Cortex of kidney (tissue), 1 donor: ENCODE data around the gene GPR108.

ENCODE experiments used
- DNase-seq: peaks from one replicate; lab custom pipeline; 2025; lab: John Stamatoyannopoulos, UW

The GPR108 gene

GRCh38 chr19:6737873-6738786, 750 bp upstream of the GPR108 start:
- no peak for DNase-seq

- no peak for DNase-seq
Observed at GRCh38 chr19:6736917-6737283, 480 bp downstream of the GPR108 start.

DNA sequence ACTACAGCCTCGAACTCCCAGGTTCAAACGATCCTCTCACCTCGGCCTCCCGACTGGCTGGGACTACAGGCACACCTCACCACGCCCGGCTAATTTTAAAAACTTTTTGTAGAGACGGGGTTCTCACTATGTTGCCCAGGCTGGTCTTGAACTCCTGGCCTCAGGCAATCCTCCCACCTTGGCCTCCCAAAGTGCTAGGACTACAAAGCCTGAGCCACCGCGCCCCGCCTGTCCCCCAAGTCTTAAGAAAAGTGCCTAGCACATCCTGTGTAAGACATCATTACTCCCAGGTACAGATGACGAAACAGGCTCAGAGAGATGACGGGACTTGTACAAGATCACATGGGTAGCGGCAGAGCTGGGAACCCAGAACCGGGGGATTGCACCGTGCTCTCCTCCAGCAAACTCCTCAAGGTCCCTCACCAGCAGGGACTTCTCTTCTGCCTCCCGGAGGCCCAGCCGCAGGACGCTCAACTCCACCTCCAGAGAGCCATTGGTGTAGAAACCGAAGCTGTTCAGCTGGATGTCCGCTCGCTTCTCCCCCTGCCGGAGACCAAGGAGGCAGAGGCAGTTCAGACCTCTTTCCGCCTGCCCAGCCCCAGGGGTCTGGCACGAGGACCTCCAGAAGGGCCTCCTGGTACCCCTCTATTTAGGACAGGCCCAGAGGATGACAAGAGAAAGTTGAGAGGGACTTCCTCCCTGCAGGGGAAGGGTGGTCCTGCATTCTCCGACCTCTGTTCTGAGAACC, 1.0 kb downstream of the GPR108 start:
- DNase-seq: no peak

DNA sequence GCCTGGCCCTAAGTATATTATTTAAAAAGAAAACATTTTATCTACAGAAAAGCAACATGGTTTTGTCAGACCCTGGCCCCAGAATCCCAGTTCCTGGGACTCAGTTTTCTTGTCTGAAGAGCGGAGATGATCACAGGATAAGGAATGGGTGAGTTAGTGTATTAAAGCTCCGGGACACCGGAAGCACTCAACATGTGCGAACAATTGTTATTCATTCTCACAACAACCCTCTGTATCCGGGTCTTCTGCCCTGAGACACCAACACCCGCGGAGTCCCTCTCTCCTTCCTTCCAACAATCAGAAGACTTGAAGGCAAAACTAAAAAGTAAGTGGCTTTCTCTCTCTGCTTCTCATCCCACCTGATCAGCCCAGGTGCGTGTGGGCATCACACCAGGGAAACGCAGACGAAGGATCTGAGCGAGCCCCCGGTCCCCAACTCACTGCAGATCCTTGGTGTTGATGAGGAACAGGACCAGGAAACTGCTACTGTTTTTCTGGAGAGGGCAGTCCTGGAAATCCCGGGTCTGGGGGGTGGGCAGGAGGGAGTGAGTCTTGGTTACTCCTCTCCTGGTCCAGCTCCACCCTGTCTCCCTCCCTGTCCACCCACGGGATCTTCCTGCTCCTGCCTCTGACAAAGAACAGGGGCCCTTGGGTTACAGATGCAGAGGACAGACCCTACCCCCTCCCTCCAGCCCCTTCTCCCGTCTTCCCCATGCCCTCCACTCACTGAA, 2.0 kb downstream of the GPR108 start:
- no peak for DNase-seq

DNA sequence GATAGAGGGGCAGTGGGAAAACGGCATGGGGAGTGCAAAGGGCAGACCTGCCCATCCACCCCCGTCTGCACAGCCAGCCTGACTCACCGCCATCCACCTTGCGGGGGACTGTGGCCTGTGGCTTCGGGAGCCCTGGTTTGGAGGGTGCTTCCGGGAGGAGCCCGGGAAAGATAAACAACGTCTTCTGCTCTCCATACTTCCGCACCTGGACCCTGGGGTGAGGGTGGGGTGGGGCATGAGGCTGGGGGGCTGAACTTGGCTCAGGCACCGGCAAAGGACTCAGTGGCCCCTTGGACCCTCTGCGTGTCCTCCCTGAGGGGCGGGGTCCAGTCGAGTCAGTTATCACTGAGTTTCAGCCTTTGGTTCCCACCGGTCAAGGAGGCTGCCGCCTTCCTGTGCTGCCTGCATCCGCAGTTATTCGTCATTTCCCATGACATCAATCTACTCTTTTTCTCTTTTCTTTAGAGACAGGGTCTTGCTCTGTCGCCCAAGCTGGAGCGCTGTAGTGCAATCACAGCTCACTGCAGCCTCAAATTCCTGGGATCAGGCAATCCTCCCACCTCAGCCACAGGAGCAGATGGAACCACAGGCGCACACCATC, 3.2 kb downstream of the GPR108 start:
- DNase-seq: no peak

- DNase-seq: no peak
Observed at GRCh38 chr19:6733338-6734095, 3.9 kb downstream of the GPR108 start.

DNA sequence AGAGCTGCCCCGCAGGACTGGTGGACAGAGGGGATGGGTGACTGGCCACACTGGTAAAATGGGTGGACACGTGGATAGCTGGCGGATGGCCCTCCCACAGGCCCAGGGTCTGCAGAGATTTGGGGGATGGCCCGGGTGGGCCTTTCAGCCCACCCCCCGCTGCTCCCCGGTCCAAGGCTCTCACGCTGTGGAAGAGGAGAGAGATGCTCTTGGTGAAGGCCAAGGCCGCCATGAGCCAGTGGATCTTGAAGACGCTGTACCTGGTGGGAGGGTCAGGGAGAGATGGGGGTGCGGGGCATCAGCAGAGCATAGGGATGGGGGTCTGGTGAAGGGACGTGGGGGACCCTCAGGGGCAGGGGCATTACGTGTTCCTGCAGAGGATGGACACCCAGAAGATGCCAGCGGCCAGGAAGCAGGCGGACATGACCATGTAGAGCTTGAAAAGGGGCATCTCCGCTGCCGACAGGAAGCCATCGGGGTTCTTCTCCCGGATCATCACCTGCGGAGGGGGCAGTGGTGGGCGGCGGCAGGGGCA, 4.5 kb downstream of the GPR108 start:
- no peak for DNase-seq

GRCh38 chr19:6731822-6732221, 5.6 kb downstream of the GPR108 start:
- DNase-seq: no peak

GRCh38 chr19:6730941-6731670, 6.3 kb downstream of the GPR108 start:
- DNase-seq: no peak

DNA sequence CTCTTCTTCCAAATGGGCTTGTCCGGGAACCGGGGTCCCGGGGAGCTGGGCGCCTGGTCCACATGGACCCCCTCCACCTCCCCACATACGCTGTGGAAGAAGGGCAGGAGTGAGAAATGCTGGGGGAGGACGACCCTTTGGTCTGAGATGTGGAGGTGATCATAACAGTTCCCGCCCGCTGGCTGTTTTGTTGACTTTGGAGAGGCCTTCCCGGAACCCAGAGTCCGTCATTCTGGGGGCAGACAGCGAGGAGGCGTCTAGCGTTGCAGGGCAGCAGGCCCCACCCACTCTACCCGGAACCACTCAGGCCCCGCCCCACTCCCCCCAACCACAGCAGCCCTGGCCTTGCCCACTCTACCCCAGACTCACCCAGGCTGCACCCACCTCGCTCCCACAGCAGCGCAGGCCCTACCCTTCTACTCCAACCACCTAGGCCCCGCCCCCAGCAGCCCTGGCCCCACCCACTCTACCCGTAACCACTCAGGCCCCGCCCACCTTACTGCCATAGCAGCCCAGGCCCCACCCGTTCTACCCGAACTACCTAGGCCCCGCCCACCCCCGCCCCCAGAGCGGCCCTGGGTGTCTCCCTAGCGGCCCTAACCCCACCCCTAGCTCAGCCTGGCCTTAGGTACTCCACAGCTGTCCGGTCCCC, 7.1 kb downstream of the GPR108 start:
- no peak for DNase-seq

- no peak for DNase-seq
Observed at GRCh38 chr19:6729573-6730152, 7.7 kb downstream of the GPR108 start.

DNA sequence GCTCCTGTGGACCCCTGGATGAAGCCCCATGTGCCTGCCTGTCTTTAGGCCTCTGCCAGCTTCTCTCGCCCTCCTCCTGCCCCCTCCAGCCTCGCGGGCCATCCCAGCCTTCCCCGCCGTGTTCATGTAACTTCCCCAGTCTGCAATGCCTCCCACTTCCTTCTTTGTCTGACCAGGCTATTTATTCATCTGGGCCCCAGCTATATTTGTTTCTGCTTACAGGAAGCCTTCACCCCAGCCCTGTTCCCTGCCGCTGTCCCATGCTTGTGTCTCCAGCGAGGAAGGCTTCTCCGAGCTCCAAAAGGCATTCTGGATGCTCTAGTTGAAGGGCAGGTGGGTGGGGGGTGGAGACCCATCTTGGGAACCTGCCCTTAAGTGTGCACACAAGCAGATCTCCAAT, 9.0 kb downstream of the GPR108 start:
- no peak for DNase-seq

GRCh38 chr19:6725513-6726231, 11.7 kb downstream of the GPR108 start:
- no peak for DNase-seq

GRCh38 chr19:6724631-6725492, 12.5 kb downstream of the GPR108 start:
- DNase-seq: no peak

- no peak for DNase-seq
Observed at GRCh38 chr19:6723738-6724137, 13.6 kb downstream of the GPR108 start.

GRCh38 chr19:6723108-6723618, 14.2 kb downstream of the GPR108 start:
- DNase-seq: no peak

DNA sequence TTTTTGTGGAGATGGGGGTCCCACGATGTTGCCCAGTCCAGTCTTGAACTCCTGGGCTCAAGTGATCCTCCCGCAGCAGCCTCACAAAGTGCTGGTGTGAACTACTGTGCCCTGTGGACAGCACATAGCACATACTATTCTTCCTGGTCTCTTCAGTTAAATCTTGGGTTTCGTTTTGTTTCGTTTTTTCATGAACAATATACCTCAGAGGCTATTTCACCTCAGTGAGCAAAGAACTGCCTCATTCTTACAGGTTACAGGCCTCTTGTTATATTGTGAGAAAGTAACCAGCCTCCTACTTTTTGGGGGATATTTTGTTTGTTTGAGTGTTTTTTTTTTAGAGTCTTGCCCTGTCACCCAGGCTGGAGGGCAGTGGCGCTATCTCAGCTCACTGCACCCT, 15.6 kb downstream of the GPR108 start:
- no peak for DNase-seq

- no peak for DNase-seq
Observed at GRCh38 chr19:6721138-6721474, 16.3 kb downstream of the GPR108 start.
